ENCODE measurements around the gene KCNJ14.

GRCh38 chr19:48444129-48444935 lies 11.0 kb upstream of the KCNJ14 start:
- TF ChIP-seq CTCF (IDR thresholded peaks at IDR 0.05) (no peak), POLR2AphosphoS5 (IDR thresholded peaks at IDR 0.05; ENCODE audit: low read depth, low read length) (no peak), MXI1 (IDR thresholded peaks at IDR 0.05; ENCODE audit: low read depth, low read length) (no peak), RAD21 (IDR thresholded peaks at IDR 0.05; ENCODE audit: low read length) (no peak), CHD2 (IDR thresholded peaks at IDR 0.05; ENCODE audit: low read length, partially characterized antibody) (no peak), GABPA (IDR thresholded peaks at IDR 0.05; ENCODE audit: low read depth) (no peak), SMC3 (IDR thresholded peaks at IDR 0.05; ENCODE audit: low read depth, low read length) (0 out of 2 replicates have a peak, but pooled peaks have one; percentile 3), RCOR1 (IDR thresholded peaks at IDR 0.05; ENCODE audit: low read length) (no peak)

All from SK-N-SH (cell line).